IMR-90 (cell line): ENCODE data around the gene CDKAL1. TPM values are rescaled to one million over a fixed set of nuclear protein-coding genes. Genes with fewer than 3 reads are reported as not detected.
"Not testable (repeated sequence)": the region's sequence is repeated elsewhere in the genome, so short reads cannot be mapped to it uniquely, and the experiment has no call there.

Experiments
- ATAC-seq: fragments of 200-7000 bp; cut with Tn5 transposase; 2 replicates; pipeline ENCODE4 v1.9.1; 2020; ENCODE audit warnings: low read depth, mild to moderate bottlenecking, moderate library complexity
- BruUV-seq: library from RNA; stranded (reverse); fragments of 400-500 nt; replicated peaks from 2 replicates; lab custom pipeline; 2021; lab: Mats Ljungman, UMichigan
- CTCF ChIA-PET: fragments of 300-600 bp; formaldehyde crosslinking; extraction: SDS; loops from one replicate; lab custom pipeline; 2021; ENCODE audit warnings: antibody characterized with exemption; lab: Yijun Ruan, JAX
- POLR2A ChIA-PET: fragments of 300-600 bp; sonication (Branson Sonifier 250); formaldehyde crosslinking; loops from one replicate; lab custom pipeline; 2022; ENCODE audit warnings: antibody characterized with exemption; ENCODE audit not compliant: unreplicated experiment; lab: Charles Lee
- DNase-seq: peaks from one replicate; pipeline ENCODE4 v3.0.0; 2013
- H2AFZ ChIP-seq: replicated peaks from 2 replicates; pipeline ENCODE3; 2013; ENCODE audit warnings: low read length, mild to moderate bottlenecking; ENCODE audit not compliant: poor library complexity
- H2AK5ac ChIP-seq: 2 replicates; pipeline ENCODE4 v1.6.1; 2013; ENCODE audit warnings: low read depth, low read length, inconsistent platforms
- H2AK9ac ChIP-seq: replicated peaks from 2 replicates; pipeline ENCODE3; 2013; ENCODE audit warnings: mild to moderate bottlenecking, low read depth, low read length, moderate library complexity; ENCODE audit not compliant: poor library complexity
- H2BK120ac ChIP-seq: 2 replicates; pipeline ENCODE4 v1.6.1; 2013; ENCODE audit warnings: low read depth, low read length, inconsistent platforms
- H2BK15ac ChIP-seq: 3 replicates; pipeline ENCODE4 v1.6.1; 2013; ENCODE audit warnings: low read depth, low read length, inconsistent platforms
- H2BK20ac ChIP-seq: 2 replicates; pipeline ENCODE4 v1.6.1; 2013; ENCODE audit warnings: low read depth, mild to moderate bottlenecking, inconsistent platforms, low read length, moderate library complexity
- H2BK5ac ChIP-seq: 2 replicates; pipeline ENCODE4 v1.6.1; 2013; ENCODE audit warnings: mild to moderate bottlenecking, low read depth, low read length, inconsistent platforms; ENCODE audit not compliant: poor library complexity, severe bottlenecking
- H3K14ac ChIP-seq: replicated peaks from 2 replicates; pipeline ENCODE4 v1.6.1; 2013; ENCODE audit warnings: low read depth, low read length, inconsistent platforms
- H3K18ac ChIP-seq: 2 replicates; pipeline ENCODE4 v1.6.1; 2013; ENCODE audit warnings: low read depth, low read length, control low read depth
- H3K23ac ChIP-seq: 2 replicates; pipeline ENCODE4 v1.6.1; 2013; ENCODE audit warnings: low read depth, low read length, inconsistent platforms
- H3K27ac ChIP-seq: 2 replicates; pipeline ENCODE4 v1.5.1; 2013; ENCODE audit warnings: mild to moderate bottlenecking, control low read depth, low read length; ENCODE audit not compliant: insufficient read depth
- H3K27me3 ChIP-seq: 2 replicates; pipeline ENCODE4 v1.6.1; 2013; ENCODE audit warnings: low read length; ENCODE audit not compliant: control insufficient read depth, insufficient read depth
- H3K36me3 ChIP-seq: 2 replicates; pipeline ENCODE4 v1.6.1; 2013; ENCODE audit warnings: low read length, mixed read lengths; ENCODE audit not compliant: control insufficient read depth, insufficient read depth
- H3K4ac ChIP-seq: 2 replicates; pipeline ENCODE4 v1.6.1; 2013; ENCODE audit warnings: low read depth, low read length, inconsistent platforms
- H3K4me1 ChIP-seq: 2 replicates; pipeline ENCODE4 v1.6.1; 2013; ENCODE audit warnings: low read length, mixed read lengths; ENCODE audit not compliant: control insufficient read depth, insufficient read depth
- H3K4me2 ChIP-seq: 2 replicates; pipeline ENCODE4 v1.6.1; 2013; ENCODE audit warnings: low read depth, mild to moderate bottlenecking, control low read depth, low read length, moderate library complexity
- H3K4me3 ChIP-seq: 2 replicates; pipeline ENCODE4 v1.5.1; 2013; ENCODE audit warnings: low read depth, mild to moderate bottlenecking, control low read depth, low read length, moderate library complexity; ENCODE audit not compliant: insufficient read depth
- H3K56ac ChIP-seq: 2 replicates; pipeline ENCODE4 v1.6.1; 2013; ENCODE audit warnings: low read length, inconsistent platforms; ENCODE audit not compliant: insufficient read depth; ENCODE audit errors: extremely low read depth
- H3K79me1 ChIP-seq, 2 experiments: 2 replicates each; pipeline ENCODE4 v1.6.1; 2013; ENCODE audit warnings: low read length in 2 of 2, inconsistent platforms in 1 of 2, low read depth in 1 of 2
- H3K9ac ChIP-seq: 2 replicates; pipeline ENCODE4 v1.6.1; 2013; ENCODE audit warnings: low read depth, low read length, control low read depth
- H3K9me1 ChIP-seq: 2 replicates; pipeline ENCODE4 v1.6.1; 2013; ENCODE audit warnings: low read length, inconsistent platforms; ENCODE audit not compliant: insufficient read depth
- H3K9me3 ChIP-seq: 2 replicates; pipeline ENCODE4 v1.6.1; 2013; ENCODE audit warnings: low read length; ENCODE audit not compliant: control insufficient read depth, insufficient read depth
- H4K20me1 ChIP-seq: 2 replicates; pipeline ENCODE4 v1.6.1; 2013; ENCODE audit warnings: low read length, inconsistent platforms; ENCODE audit not compliant: insufficient read depth
- H4K5ac ChIP-seq: 2 replicates; pipeline ENCODE4 v1.6.1; 2013; ENCODE audit warnings: mild to moderate bottlenecking, low read depth, low read length, control low read depth
- H4K8ac ChIP-seq, 2 experiments: 2 replicates each; pipeline ENCODE4 v1.6.1; 2013; ENCODE audit warnings: low read depth in 2 of 2, low read length in 2 of 2, control low read depth in 1 of 2, inconsistent platforms in 1 of 2
- H4K91ac ChIP-seq: 2 replicates; pipeline ENCODE4 v1.6.1; 2013; ENCODE audit warnings: low read depth, low read length, inconsistent platforms; ENCODE audit not compliant: insufficient read depth
- WGBS, 2 experiments: methylation state at CpG; one replicate each; pipeline versions ENCODE4 v1.1.5 to v1.1.7; 2013; ENCODE audit warnings: missing lambda C conversion rate in 2 of 2; ENCODE audit not compliant: insufficient read length in 1 of 2; ENCODE audit errors: extremely low coverage in 2 of 2; 5-methylcytosine and 5-hydroxymethylcytosine counted together
- dilution Hi-C: fragments of 300-500 bp; cut with HindIII; formaldehyde crosslinking; loops from one replicate; pipeline ENCODE4 v1.14.3; 2018; ENCODE audit warnings: low sequenced_read_pairs; ENCODE audit not compliant: unreplicated experiment
- in situ Hi-C: fragments of 300-500 bp; cut with MboI; formaldehyde crosslinking; loops from 3 replicates; pipeline ENCODE4 v1.14.3; 2019; ENCODE audit warnings: low sequenced_read_pairs, inconsistent platforms, mixed read lengths
- intact Hi-C: fragments of 100-400 bp; cut with micrococcal nuclease; formaldehyde crosslinking; loops from 2 replicates; pipeline ENCODE4 v1.10.0; 2022
- polyA plus RNA-seq, 3 experiments: library from polyadenylated mRNA; depleted of rRNA; stranded (reverse); fragments of >200 nt; gene quantifications; 2 replicates each; pipeline ENCODE4 v1.2.3, GENCODE V29; 2012; ENCODE audit warnings: low replicate concordance in 1 of 3
- total RNA-seq: library from RNA; depleted of rRNA; stranded (reverse); fragments of >200 nt; gene quantifications from 2 replicates; pipeline ENCODE4 v1.2.3, GENCODE V29; 2012

CDKAL1 gene
- total and polyA plus RNA-seq, 2 of the 4 experiments (the other 2 are of a cell fraction) = 3.7 to 13.1 TPM

DNA sequence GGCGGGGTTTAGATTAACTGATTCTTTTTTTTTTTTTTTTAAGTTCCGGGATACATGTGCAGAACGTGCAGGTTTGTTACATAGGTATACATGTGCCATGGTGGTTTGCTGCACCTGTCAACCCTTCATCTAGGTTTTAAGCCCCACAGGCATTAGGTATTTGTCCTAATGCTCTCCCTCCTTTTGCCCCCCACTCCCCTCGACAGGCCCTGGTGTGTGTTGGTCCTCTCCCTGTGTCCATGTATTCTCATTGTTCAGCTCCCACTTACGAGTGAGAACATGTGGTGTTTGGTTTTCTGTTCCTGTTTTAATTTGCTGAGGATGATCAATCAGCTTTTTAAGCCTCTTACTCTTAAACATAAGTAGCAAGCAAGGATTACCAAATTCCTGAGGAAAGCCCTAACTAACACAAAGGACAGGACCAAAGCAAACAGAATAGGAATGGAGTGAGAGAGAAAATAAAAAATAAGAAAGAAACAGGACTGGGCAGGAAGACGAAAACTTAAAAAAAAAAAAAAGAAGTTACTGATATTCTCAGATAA is 558.0 kb downstream of the CDKAL1 start:
- H3K23ac ChIP-seq, H2BK120ac ChIP-seq, H2BK20ac ChIP-seq, in situ Hi-C loops, H3K18ac ChIP-seq, H3K9me3 ChIP-seq, H3K4me1 ChIP-seq, H3K27ac ChIP-seq, H4K5ac ChIP-seq, dilution Hi-C loops, ATAC-seq, H3K36me3 ChIP-seq, POLR2A ChIA-PET, H3K4ac ChIP-seq, H3K9me1 ChIP-seq, H2AK5ac ChIP-seq, H3K27me3 ChIP-seq, BruUV-seq, H4K8ac ChIP-seq, H3K14ac ChIP-seq, H3K4me3 ChIP-seq, H4K91ac ChIP-seq, H2AFZ ChIP-seq, H2BK5ac ChIP-seq, DNase-seq, H3K56ac ChIP-seq, CTCF ChIA-PET, H2AK9ac ChIP-seq, H4K20me1 ChIP-seq, intact Hi-C loops, H3K4me2 ChIP-seq, H3K9ac ChIP-seq, H2BK15ac ChIP-seq, H3K79me1 ChIP-seq: not testable (repeated sequence)
- WGBS, 2 experiments = no CpG with 5 or more reads among the region's 6 CpGs
